Upper lobe of left lung (tissue), 4 donors: ENCODE data around the gene ITPRIPL2.

Experiments used
- CTCF ChIP-seq, 6 experiments: fragments of 450-650 bp in 4 of 6; fragments of 200-600 bp in 2 of 6; sonication (generic) in 2 of 6; IDR thresholded peaks; one replicate each; pipeline ENCODE4 v1.5.1; 2016 to 2019; ENCODE audit warnings: antibody characterized with exemption in 6 of 6
- EP300 ChIP-seq, 4 donors: sonication (generic); formaldehyde crosslinking; IDR thresholded peaks; one replicate each; pipeline ENCODE4 v1.5.1; 2017; ENCODE audit warnings: antibody characterized with exemption in 4 of 4, control low read depth in 2 of 4
- POLR2A ChIP-seq, 4 donors: fragments of 450-650 bp; IDR thresholded peaks; one replicate each; pipeline ENCODE4 v1.5.1; 2016 to 2017; ENCODE audit warnings: antibody characterized with exemption in 4 of 4, mild to moderate bottlenecking in 2 of 4
- POLR2AphosphoS5 ChIP-seq, 2 donors: sonication (generic); formaldehyde crosslinking; IDR thresholded peaks; one replicate each; pipeline ENCODE4 v1.5.1; 2017; ENCODE audit warnings: antibody characterized with exemption in 2 of 2

- no peak for TF ChIP-seq CTCF (IDR thresholded peaks at IDR 0.05)
- TF ChIP-seq POLR2A (IDR thresholded peaks at IDR 0.05), result no peak
- TF ChIP-seq EP300 (IDR thresholded peaks at IDR 0.05), result no peak
- TF ChIP-seq POLR2AphosphoS5 (IDR thresholded peaks at IDR 0.05), result no peak
Observed at GRCh38 chr16:19088341-19088916, 25.3 kb upstream of the ITPRIPL2 start.
